22Rv1 (cell line): Measurements from ENCODE around the gene ASCC1.

Experiments used
- H3K27ac ChIP-seq: fragments of 450-650 bp; 2 replicates; pipeline ENCODE4 v1.5.1; 2017
- CTCF ChIP-seq: fragments of 450-650 bp; IDR thresholded peaks from 2 replicates; pipeline ENCODE4 v1.5.1; 2017; ENCODE audit warnings: mild to moderate bottlenecking
- ZFX ChIP-seq: fragments of 450-650 bp; IDR thresholded peaks from 2 replicates; pipeline ENCODE4 v1.6.1; 2017; ENCODE audit warnings: antibody characterized with exemption, borderline replicate concordance

Gene ASCC1

GRCh38 chr10:72075376-72076115 lies 140.5 kb downstream of the ASCC1 start:
- no peak overlapping the region for H3K27ac ChIP-seq
- TF ChIP-seq CTCF = no peak
- no peak for TF ChIP-seq ZFX

GRCh38 chr10:72074574-72075375 lies 141.3 kb downstream of the ASCC1 start:
- no peak overlapping the region for H3K27ac ChIP-seq
- TF ChIP-seq ZFX (no peak), CTCF (no peak)

GRCh38 chr10:72073708-72074573 lies 142.1 kb downstream of the ASCC1 start:
- no peak overlapping the region for H3K27ac ChIP-seq
- TF ChIP-seq ZFX = no peak
- TF ChIP-seq CTCF = no peak

GRCh38 chr10:72072639-72073038 lies 143.4 kb downstream of the ASCC1 start:
- no peak overlapping the region for H3K27ac ChIP-seq
- TF ChIP-seq CTCF = no peak
- no peak for TF ChIP-seq ZFX

- TF ChIP-seq ZFX (no peak), CTCF (no peak)
- H3K27ac ChIP-seq = no peak overlapping the region
Measured at GRCh38 chr10:72072046-72072445, 144.0 kb downstream of the ASCC1 start.

GRCh38 chr10:72069751-72070526 lies 146.1 kb downstream of the ASCC1 start:
- TF ChIP-seq ZFX = no peak
- TF ChIP-seq CTCF = peak; percentile 57
- no peak overlapping the region for H3K27ac ChIP-seq
